ENCODE measurements around the gene DLL4.

DLL4 gene

DNA sequence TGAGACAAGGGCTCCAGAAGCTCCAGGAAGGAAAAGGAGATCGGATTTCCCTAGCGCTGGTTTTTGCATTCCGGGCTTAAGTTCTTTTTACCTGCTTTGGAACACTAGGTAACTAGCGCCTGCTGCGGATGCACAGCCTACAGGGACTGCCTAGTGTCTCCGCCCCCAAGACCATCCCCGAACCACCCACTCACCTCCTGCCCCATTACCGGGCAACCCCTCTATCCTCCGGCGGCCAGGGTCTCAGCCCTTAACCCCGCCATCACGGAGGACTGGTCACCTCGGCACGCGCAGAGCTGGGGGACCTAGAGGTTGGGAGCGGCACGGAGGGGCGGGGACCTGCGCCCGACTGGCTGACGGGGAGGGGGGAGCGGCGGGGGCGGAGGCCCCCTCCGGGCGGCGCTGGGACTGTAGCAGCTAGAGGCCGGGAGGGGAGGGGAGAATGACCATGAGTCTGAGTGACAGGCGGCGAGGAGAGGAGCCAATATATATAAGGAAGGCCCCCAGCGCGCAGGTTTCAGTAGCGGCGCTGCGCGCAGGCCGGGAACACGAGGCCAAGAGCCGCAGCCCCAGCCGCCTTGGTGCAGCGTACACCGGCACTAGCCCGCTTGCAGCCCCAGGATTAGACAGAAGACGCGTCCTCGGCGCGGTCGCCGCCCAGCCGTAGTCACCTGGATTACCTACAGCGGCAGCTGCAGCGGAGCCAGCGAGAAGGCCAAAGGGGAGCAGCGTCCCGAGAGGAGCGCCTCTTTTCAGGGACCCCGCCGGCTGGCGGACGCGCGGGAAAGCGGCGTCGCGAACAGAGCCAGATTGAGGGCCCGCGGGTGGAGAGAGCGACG is at the start of gene DLL4:
TSS of gene DLL4 (plus strand) at position 520 of the 839 bp plus-strand sequence. CDS start 329 bp downstream, outside the sequence.
- peak; percentile 75 for DNase-seq

DNA sequence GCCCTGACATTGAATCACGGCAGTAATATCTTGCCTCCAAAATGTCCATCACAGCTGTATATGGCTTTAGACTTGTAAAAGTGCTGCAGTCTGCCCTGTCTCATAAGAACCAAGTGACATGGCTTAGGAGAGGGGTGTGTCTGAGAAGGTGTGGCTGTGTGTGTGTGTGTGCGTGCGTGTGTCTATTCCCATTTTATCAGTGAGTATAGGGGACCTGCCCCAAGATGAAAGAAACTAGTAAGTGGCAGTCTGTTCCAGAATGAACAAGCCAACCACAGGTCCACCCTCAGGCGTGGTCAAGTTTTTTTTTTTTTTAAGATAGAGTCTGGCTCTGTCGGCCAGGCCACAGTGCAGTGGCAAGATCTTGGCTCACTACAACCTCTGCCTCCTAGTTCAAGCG is 49.5 kb upstream of the DLL4 start:
- DNase-seq, result no peak

DNA sequence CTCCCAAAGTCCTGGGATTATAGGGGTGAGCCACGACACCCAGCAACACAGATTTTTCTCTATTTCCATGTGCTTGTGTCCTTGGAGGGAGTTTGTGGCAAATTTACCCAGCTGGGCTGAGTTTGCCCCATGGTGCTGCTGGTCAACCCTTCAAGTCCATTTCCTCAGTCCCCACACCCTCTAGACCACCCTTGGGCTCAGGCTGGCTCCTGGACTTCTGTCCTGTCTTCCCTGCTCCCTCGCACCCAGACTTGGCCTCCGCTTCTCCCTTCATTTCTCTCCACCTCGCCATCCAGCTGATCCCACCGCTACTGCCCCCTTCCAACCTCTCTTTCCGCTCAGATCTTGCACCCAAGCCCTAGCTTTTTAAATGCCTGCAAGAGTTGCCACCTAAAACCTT is 47.8 kb upstream of the DLL4 start:
- no peak for DNase-seq

- no peak for DNase-seq
Observed at GRCh38 chr15:40886586-40886985, 42.6 kb upstream of the DLL4 start.

GRCh38 chr15:40889112-40889511 is 40.0 kb upstream of the DLL4 start:
- DNase-seq, result no peak

DNA sequence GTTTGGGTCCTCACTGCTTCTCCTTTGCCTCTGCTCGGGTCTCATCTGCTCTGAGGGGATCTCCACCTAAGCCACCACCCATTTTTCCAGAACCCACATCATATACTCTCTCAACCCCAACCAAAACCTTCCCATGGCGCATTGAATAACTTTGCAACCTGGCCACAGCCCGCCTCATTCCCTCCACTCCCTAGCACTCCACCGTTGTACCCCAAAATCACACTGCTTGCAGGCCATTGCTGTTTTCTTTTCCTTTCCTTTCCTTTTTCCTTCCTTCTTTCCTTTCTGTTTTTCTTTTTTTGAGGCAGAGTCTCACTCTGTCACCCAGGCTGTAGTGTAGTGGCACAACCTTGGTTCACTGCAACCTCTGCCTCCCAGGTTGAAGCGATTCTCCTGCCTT is 38.0 kb upstream of the DLL4 start:
- no peak for DNase-seq

DNA sequence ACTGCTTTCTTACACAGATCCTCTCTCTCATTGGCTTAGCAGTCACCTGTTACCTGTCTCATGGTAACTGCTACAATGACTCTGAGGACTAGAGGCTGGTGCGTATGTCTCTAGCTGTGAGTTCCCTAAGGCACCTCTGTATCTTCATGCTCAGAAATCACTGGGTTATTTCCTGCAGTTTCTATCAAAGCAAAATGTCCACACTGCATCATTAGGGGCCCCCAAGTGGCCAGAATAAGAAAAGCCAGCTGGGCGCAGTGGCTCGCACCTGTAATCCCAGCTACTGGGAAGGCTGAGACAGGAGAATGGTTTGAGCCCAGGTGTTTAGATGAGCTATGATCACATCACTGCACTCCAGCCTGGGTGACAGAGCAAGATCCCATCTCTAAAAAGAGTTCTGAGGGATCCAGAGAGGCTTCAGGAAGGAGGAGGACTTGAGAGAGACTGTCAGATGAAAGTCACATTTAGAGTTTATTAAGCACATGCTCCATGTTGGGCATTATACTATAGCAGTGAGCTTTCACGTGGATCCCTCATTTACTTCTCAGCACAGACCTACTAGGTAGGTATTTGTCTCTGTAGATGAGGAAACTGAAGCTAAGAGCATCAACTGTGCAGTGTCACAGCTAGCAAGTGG is 37.2 kb upstream of the DLL4 start:
- DNase-seq, result peak; percentile 36

DNA sequence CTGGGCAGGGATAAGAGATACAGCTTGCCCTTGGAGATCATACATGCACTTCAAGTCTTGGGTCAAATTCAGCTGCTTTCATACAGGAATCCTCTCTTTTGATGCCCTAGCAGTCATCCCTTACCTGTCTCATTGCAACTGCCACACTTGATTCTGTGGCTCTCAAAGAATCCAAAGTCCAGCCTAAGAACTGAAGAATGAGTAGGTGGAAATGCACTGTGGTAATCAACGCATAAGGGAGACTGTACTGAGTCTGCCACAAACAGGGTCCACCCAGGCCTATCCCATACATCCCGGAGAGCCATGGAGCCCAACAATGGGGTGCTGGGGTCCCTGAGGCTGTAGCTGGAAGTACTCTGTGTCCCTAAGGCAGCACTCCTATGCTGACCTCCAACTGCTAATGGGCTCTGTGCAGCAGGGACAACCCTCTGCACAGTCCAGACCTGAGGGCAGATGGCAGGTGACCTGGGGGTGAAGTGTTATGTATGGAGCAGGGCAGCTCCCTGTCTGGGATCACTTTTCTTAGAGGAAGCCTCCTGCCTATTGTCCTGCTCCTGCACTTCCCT is 36.6 kb upstream of the DLL4 start:
- no peak for DNase-seq

GRCh38 chr15:40893019-40893670 is 36.0 kb upstream of the DLL4 start:
- no peak for DNase-seq

- DNase-seq, result peak; percentile 99
Observed at GRCh38 chr15:40893733-40894680, 35.1 kb upstream of the DLL4 start, which contains the start of gene VPS18. Gene VPS18, plus strand, starts transcription at chr15:40894450. Its CDS starts 319 bp downstream, at chr15:40894769.

DNA sequence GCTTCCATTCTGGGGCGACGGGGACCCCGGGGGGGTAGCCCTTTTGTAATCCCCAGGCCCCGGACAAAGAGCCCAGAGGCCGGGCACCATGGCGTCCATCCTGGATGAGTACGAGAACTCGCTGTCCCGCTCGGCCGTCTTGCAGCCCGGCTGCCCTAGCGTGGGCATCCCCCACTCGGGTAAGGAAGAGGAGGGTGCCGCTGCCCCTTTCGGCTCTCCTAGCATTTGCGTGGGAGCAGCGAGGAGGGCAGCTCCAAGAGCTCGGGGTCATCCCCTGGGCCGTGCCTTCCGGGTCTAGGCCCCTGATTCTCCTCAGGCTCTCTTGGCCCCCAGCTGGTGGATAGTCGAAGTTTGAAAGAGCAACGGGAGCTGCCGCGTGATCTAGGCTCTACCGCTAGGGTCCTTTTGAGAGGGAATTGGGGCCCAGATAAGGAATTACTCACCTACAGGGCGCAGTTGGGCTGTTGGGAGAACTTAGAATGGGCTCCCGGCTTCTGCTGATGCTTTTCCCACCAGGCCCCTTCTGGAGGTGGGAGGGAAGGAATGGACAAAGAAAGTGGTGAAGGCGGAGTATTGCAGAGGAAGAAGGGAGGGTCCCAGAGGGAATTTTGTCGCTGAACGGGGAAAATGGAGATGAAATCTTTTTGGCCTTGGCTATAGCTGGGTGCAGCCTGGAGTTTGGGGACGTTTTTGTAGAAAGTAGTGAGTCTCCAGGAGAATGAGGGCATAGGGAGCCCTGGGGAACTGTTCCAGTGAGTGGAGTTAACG is 34.3 kb upstream of the DLL4 start:
- DNase-seq, result peak; percentile 73

DNA sequence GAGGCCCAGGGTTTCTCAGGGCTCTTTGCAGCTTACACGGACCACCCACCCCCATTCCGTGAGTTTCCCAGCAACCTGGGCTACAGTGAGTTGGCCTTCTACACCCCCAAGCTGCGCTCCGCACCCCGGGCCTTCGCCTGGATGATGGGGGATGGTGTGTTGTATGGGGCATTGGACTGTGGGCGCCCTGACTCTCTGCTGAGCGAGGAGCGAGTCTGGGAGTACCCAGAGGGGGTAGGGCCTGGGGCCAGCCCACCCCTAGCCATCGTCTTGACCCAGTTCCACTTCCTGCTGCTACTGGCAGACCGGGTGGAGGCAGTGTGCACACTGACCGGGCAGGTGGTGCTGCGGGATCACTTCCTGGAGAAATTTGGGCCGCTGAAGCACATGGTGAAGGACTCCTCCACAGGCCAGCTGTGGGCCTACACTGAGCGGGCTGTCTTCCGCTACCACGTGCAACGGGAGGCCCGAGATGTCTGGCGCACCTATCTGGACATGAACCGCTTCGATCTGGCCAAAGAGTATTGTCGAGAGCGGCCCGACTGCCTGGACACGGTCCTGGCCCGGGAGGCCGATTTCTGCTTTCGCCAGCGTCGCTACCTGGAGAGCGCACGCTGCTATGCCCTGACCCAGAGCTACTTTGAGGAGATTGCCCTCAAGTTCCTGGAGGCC is 29.5 kb upstream of the DLL4 start:
- DNase-seq, result no peak

DNA sequence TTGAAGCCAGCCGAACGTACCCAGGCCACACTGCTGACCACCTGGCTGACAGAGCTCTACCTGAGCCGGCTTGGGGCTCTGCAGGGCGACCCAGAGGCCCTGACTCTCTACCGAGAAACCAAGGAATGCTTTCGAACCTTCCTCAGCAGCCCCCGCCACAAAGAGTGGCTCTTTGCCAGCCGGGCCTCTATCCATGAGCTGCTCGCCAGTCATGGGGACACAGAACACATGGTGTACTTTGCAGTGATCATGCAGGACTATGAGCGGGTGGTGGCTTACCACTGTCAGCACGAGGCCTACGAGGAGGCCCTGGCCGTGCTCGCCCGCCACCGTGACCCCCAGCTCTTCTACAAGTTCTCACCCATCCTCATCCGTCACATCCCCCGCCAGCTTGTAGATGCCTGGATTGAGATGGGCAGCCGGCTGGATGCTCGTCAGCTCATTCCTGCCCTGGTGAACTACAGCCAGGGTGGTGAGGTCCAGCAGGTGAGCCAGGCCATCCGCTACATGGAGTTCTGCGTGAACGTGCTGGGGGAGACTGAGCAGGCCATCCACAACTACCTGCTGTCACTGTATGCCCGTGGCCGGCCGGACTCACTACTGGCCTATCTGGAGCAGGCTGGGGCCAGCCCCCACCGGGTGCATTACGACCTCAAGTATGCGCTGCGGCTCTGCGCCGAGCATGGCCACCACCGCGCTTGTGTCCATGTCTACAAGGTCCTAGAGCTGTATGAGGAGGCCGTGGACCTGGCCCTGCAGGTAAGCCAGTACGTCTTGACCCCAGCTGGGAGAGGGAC is 28.7 kb upstream of the DLL4 start:
- DNase-seq, result no peak

DNA sequence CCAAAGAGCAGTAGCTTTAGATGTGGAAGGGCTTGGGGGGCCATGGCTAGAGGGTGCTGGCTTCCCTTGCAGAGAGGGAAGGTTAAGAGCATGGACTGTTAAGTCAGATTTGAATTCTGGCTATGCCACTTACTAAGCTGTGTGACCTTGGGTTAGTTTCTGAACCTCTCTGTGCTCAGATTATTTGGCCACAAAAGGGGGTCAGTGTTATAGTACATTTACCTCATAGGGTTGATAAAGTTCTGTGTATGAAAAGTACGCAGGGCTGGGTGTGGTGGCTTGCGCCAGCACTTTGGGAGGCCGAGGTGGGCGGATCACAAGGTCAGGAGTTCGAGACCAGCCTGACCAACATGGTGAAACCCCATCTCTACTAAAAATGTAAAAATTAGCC is 28.1 kb upstream of the DLL4 start:
- DNase-seq, result no peak

- DNase-seq, result peak; percentile 60
Observed at GRCh38 chr15:40902605-40903561, 26.3 kb upstream of the DLL4 start.

DNA sequence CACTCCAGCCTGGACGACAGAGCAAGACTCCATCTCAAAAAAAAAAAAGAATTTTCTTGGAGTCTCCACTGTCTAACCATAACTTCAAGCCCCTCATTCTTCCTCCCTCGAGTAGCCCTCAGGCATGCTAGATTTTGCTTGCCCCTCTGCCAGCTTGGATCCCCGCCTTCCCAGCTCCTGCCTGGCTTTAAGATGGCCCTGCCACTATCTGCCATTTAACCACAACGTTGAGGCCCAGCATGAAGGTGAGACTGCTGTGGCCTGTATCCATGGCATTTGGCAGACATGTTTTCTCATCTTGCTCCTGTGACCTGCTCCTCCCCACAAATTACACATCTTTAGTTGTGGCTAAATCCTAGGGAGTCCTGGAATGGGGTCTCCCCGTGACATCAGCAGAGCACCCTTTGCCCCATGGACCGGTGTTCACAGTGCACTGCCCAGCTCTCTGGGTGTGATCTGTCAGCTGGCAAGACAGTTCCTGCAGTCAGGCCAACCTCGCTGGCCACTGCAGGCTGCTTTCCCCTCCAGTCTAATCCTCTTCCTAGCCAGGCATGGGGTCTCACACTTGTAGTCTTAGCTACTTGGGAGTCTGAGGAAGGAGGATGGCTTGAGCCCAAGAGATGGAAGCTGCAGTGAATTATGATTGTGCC is 24.5 kb upstream of the DLL4 start:
- DNase-seq, result no peak

GRCh38 chr15:40906091-40906990 is 22.8 kb upstream of the DLL4 start:
- peak; percentile 94 for DNase-seq

All from femur (tissue), 1 donor.